NB4 (cell line): Measurements from ENCODE around the gene IFI16.

Experiments used
- CTCF ChIP-seq: IDR thresholded peaks from one replicate; pipeline ENCODE4 v1.5.1; 2012; ENCODE audit warnings: low read depth, low read length
- MAX ChIP-seq: IDR thresholded peaks from 2 replicates; pipeline ENCODE4 v1.6.1; 2011; ENCODE audit warnings: low read depth, low read length
- POLR2A ChIP-seq: IDR thresholded peaks from 2 replicates; pipeline ENCODE4 v1.6.1; 2011; ENCODE audit warnings: mild to moderate bottlenecking; ENCODE audit not compliant: insufficient read length; ENCODE audit errors: extremely low read depth

- TF ChIP-seq POLR2A = no peak
- no peak for TF ChIP-seq CTCF
- no peak for TF ChIP-seq MAX
Measured at GRCh38 chr1:159098596-159098995, 88.9 kb downstream of the IFI16 start.
